AG10803 (cell line): ENCODE measurements around the gene TIMM17A.

Experiments used
- DNase-seq: peaks from one replicate; pipeline ENCODE4 v3.0.0; 2010; ENCODE audit warnings: low read depth
- H3K4me3 ChIP-seq: 2 replicates; pipeline ENCODE4 v1.5.1; 2011; ENCODE audit warnings: mild to moderate bottlenecking, low read length, control low read depth
- CTCF ChIP-seq: conservative IDR thresholded peaks from 2 replicates; pipeline ENCODE4 v1.5.1; 2011; ENCODE audit warnings: mild to moderate bottlenecking, low read length, control low read depth, inconsistent platforms

Gene TIMM17A

GRCh38 chr1:202011994-202012393 is 56.7 kb downstream of the TIMM17A start:
- H3K4me3 ChIP-seq = no peak overlapping the region
- no peak for TF ChIP-seq CTCF
- no peak for DNase-seq

- TF ChIP-seq CTCF = no peak
- no peak for DNase-seq
- no peak overlapping the region for H3K4me3 ChIP-seq
Measured at GRCh38 chr1:202012544-202013478, 57.5 kb downstream of the TIMM17A start.

- no peak overlapping the region for H3K4me3 ChIP-seq
- TF ChIP-seq CTCF = no peak
- DNase-seq = no peak
Measured at GRCh38 chr1:202013603-202014002, 58.3 kb downstream of the TIMM17A start.

- no peak for DNase-seq
- no peak for TF ChIP-seq CTCF
- no peak overlapping the region for H3K4me3 ChIP-seq
Measured at GRCh38 chr1:202014060-202014459, 58.8 kb downstream of the TIMM17A start.

GRCh38 chr1:202014915-202015661 is 59.8 kb downstream of the TIMM17A start:
- H3K4me3 ChIP-seq = no peak overlapping the region
- no peak for DNase-seq
- TF ChIP-seq CTCF = no peak

GRCh38 chr1:202015662-202015937 is 60.3 kb downstream of the TIMM17A start:
- DNase-seq = no peak
- TF ChIP-seq CTCF = no peak
- H3K4me3 ChIP-seq = no peak overlapping the region
